Ascending aorta (tissue), 2 donors: ENCODE results near the gene IFT25. TPM values are rescaled to one million over a fixed set of nuclear protein-coding genes. Genes with fewer than 3 reads are reported as not detected.
A peak's percentile ranks its signal among the peaks of the same experiment; 100 is the strongest.
"Not testable (repeated sequence)": the region's sequence is repeated elsewhere in the genome, so short reads cannot be mapped to it uniquely, and the experiment has no call there.

Experiments used
- DNase-seq, 2 donors: peaks; one replicate each; pipeline ENCODE4 v3.0.0-alpha.2; 2019; ENCODE audit warnings: low spot score in 2 of 2
- H3K27ac ChIP-seq, 2 donors: fragments of 200-600 bp; sonication (generic); one replicate each; pipeline ENCODE4 v1.5.1; 2016 to 2017; ENCODE audit warnings: mild to moderate bottlenecking in 1 of 2
- H3K27me3 ChIP-seq: fragments of 200-600 bp; sonication (generic); one replicate; pipeline ENCODE4 v1.5.1; 2017
- H3K36me3 ChIP-seq, 2 donors: fragments of 200-600 bp; sonication (generic); one replicate each; pipeline ENCODE4 v1.5.1; 2016
- H3K4me1 ChIP-seq, 2 donors: fragments of 200-600 bp; sonication (generic); one replicate each; pipeline ENCODE4 v1.5.1; 2016 to 2017; ENCODE audit warnings: mild to moderate bottlenecking in 1 of 2
- H3K4me3 ChIP-seq, 2 donors: fragments of 200-600 bp; sonication (generic); one replicate each; pipeline ENCODE4 v1.5.1; 2016 to 2017; ENCODE audit warnings: mild to moderate bottlenecking in 1 of 2
- H3K9me3 ChIP-seq, 2 donors: fragments of 200-600 bp; sonication (generic); one replicate each; pipeline ENCODE4 v1.5.1; 2016
- CTCF ChIP-seq, 3 experiments: fragments of 200-600 bp in 2 of 3; fragments of 450-650 bp in 1 of 3; sonication (generic) in 2 of 3; IDR thresholded peaks; one replicate each; pipeline ENCODE4 v1.5.1; 2016 to 2019; ENCODE audit warnings: antibody characterized with exemption in 3 of 3, mild to moderate bottlenecking in 1 of 3, moderate library complexity in 1 of 3
- intact Hi-C: fragments of 100-400 bp; cut with DNase I; formaldehyde crosslinking; loops from one replicate; pipeline ENCODE4 v1.15.1; 2023
- total RNA-seq: library from RNA; depleted of rRNA; stranded (reverse); fragments of >200 nt; gene quantifications from one replicate; pipeline ENCODE4 v1.1.0, GENCODE V29; 2016

Gene IFT25
- not detected for total RNA-seq

- intact Hi-C loops: loop anchor here (1.0 to 10.0 kb wide), 8 partner anchors 56 to 819 kb away; partner anchors contain the start of genes LRP8, NDC1, PARS2 and SSBP3
- H3K4me1 ChIP-seq: peaks cover 9 to 16% of the 10 kb centered on the region in 2 donors
- DNase-seq: peak; percentile 87 to 98
- H3K9me3 ChIP-seq: no peaks in the 10 kb centered on the region
- H3K27ac ChIP-seq: peak within 1 kb of the TSS; percentile 77 to 98
- H3K4me3 ChIP-seq: peak within 1 kb of the TSS; percentile 80 to 96
- no peaks in the 10 kb centered on the region for H3K27me3 ChIP-seq
- no peak for TF ChIP-seq CTCF (IDR thresholded peaks at IDR 0.05)
- H3K36me3 ChIP-seq: no peaks in the 10 kb centered on the region
These were observed at the start of gene IFT25 for GRCh38 chr1:53945433-53946251. Gene IFT25 (minus strand): TSS chr1:53945699. CDS start chr1:53940082, 5,617 bp downstream.

- intact Hi-C loops: not testable (repeated sequence)
These were observed 49.0 kb upstream of the IFT25 start for GRCh38 chr1:53994516-53994915.

DNA sequence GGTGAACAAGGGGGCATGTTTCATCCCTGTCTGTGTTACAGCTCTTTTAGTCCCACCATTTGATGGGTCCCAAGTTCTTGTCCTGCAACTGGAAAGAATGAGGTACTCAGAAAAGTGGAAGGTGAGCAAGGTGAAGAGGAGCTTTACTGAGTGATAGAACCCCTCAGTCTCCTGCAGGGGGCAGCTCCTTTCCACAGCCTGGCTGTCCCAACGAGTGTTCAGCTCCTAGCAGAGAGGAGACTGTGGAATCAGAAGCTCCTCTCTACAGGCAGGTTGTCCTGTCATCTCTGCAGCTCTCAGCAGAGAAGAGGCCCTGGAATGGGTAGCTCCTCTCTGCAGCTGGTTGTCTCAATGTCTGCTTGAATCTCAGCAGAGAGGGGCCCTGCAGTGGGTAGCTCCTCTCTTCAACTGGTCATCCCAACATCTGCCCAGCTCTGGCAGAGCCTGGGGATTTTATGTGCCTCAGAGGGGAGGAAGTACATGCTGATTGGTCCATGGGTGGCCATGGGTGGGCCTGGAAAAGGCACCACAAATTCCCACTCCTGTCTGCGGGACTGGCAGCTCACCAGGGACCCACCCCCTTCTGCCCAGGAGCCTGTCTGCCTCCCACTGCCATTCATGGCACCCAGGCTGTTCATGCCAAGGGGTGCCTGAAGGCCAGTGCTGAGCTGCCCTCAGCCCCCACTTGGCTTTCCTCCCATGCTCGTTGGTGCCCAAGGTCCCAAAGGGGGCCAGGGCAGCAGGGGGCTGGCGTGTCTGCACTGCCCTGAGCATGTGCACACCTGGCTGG lies 46.8 kb upstream of the IFT25 start:
- no peak for DNase-seq
- Histone ChIP-seq H3K9me3 (no peaks in the 10 kb centered on the region), H3K27ac (no peak overlapping the region), H3K36me3 (no peaks in the 10 kb centered on the region), H3K27me3 (no peaks in the 10 kb centered on the region), H3K4me3 (no peak overlapping the region), H3K4me1 (no peaks in the 10 kb centered on the region)
- no peak for TF ChIP-seq CTCF (IDR thresholded peaks at IDR 0.05)
- intact Hi-C loops: no loop called here

More at GRCh38 chr1:53994516-53994915, 49.0 kb upstream of the IFT25 start:
- not testable (repeated sequence) for H3K27ac ChIP-seq, H3K9me3 ChIP-seq, H3K27me3 ChIP-seq, DNase-seq, H3K36me3 ChIP-seq, H3K4me3 ChIP-seq, H3K4me1 ChIP-seq

DNA sequence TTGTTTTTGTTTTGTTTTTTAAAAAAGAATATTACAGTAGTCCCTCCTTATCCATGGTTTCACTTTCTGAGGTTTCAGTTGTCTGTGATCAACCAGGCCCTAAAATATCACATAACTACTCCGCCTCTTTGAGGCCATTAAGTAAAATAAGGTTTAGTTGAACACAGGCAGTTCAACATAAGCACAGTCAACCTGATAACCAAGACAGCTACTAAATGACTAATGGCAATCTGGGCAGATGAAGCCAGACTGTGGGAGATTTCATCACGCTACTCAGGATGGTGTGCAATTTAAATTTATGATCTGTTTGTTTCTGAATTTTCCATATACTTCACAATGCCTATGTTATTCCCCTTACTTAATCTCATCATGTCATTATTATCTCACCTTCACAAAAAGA lies 42.4 kb upstream of the IFT25 start:
- H3K36me3 ChIP-seq: no peaks in the 10 kb centered on the region
- no peaks in the 10 kb centered on the region for H3K27me3 ChIP-seq
- no peaks in the 10 kb centered on the region for H3K9me3 ChIP-seq
- H3K4me3 ChIP-seq: no peak overlapping the region
- DNase-seq: no peak
- intact Hi-C loops: no loop called here
- TF ChIP-seq CTCF (IDR thresholded peaks at IDR 0.05): no peak
- H3K27ac ChIP-seq: no peak overlapping the region
- H3K4me1 ChIP-seq: no peaks in the 10 kb centered on the region

GRCh38 chr1:53986458-53986857 lies 41.0 kb upstream of the IFT25 start:
- DNase-seq: no peak
- no peaks in the 10 kb centered on the region for H3K4me1 ChIP-seq
- H3K36me3 ChIP-seq: no peaks in the 10 kb centered on the region
- intact Hi-C loops: no loop called here
- H3K27ac ChIP-seq: no peak overlapping the region
- no peak overlapping the region for H3K4me3 ChIP-seq
- no peak for TF ChIP-seq CTCF (IDR thresholded peaks at IDR 0.05)
- no peaks in the 10 kb centered on the region for H3K9me3 ChIP-seq
- H3K27me3 ChIP-seq: no peaks in the 10 kb centered on the region

DNA sequence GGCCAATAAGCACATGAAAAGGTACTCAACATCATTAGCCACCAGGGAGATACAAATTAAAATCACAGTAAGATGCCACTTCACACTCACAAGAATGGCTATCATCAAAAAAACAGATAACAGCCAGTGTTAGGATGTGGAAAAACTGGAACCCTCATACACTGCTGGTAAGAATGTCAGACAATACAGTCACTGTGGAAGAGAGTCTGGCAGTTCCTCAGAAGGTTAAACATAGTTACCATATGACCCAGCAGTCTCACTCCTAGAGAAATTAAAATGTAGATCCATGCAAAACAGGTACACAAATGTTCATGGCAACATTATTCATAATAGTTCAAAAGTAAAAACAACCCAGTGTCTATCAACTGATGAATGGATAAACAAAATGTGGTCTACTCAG lies 39.2 kb upstream of the IFT25 start:
- no peak for TF ChIP-seq CTCF (IDR thresholded peaks at IDR 0.05)
- Histone ChIP-seq H3K9me3 (no peaks in the 10 kb centered on the region), H3K27ac (no peak overlapping the region), H3K4me3 (no peak overlapping the region), H3K4me1 (no peaks in the 10 kb centered on the region), H3K27me3 (no peaks in the 10 kb centered on the region), H3K36me3 (no peaks in the 10 kb centered on the region)
- intact Hi-C loops: no loop called here
- DNase-seq: no peak
